Fibroblast of the aortic adventitia (primary cell): Measurements from ENCODE around the gene COL23A1. TPM values are rescaled to one million over a fixed set of nuclear protein-coding genes. Genes with fewer than 3 reads are reported as not detected.
"Not testable (repeated sequence)": the region's sequence is repeated elsewhere in the genome, so short reads cannot be mapped to it uniquely, and the experiment has no call there.

Experiments
- DNase-seq: peaks from one replicate; pipeline ENCODE4 v3.0.0-alpha.2; 2010; ENCODE audit warnings: low read depth
- H3K4me3 ChIP-seq: 2 replicates; pipeline ENCODE4 v1.5.1; 2011; ENCODE audit warnings: low read depth, mild to moderate bottlenecking, control low read depth, low read length, moderate library complexity
- CTCF ChIP-seq: IDR thresholded peaks from 2 replicates; pipeline ENCODE4 v1.5.1; 2011; ENCODE audit warnings: mild to moderate bottlenecking, low read length, control low read depth, inconsistent platforms; ENCODE audit not compliant: insufficient read depth
- total RNA-seq: library from RNA; depleted of rRNA; stranded (reverse); fragments of >200 nt; gene quantifications from 2 replicates; pipeline ENCODE4 v1.2.3, GENCODE V29; 2012; ENCODE audit warnings: low replicate concordance

COL23A1 gene
- total RNA-seq, 1 donor: not detected

- H3K4me3 ChIP-seq: no peak overlapping the region
Measured at GRCh38 chr5:178490935-178491652, 99.1 kb downstream of the COL23A1 start.

GRCh38 chr5:178489271-178489976, 100.8 kb downstream of the COL23A1 start:
- DNase-seq: no peak
- no peak overlapping the region for H3K4me3 ChIP-seq
- no peak for TF ChIP-seq CTCF

More at GRCh38 chr5:178490935-178491652, 99.1 kb downstream of the COL23A1 start:
- no peak for DNase-seq
- TF ChIP-seq CTCF: no peak

- no peak for DNase-seq
- no peak for TF ChIP-seq CTCF
- H3K4me3 ChIP-seq: no peak overlapping the region
Measured at GRCh38 chr5:178488696-178489095, 101.5 kb downstream of the COL23A1 start.

- no peak for DNase-seq
- no peak for TF ChIP-seq CTCF
- no peak overlapping the region for H3K4me3 ChIP-seq
Measured at GRCh38 chr5:178487911-178488600, 102.1 kb downstream of the COL23A1 start.

- not testable (repeated sequence) for DNase-seq, H3K4me3 ChIP-seq
Measured at GRCh38 chr5:178486878-178487512, 103.2 kb downstream of the COL23A1 start.

GRCh38 chr5:178486239-178486641, 104.0 kb downstream of the COL23A1 start:
- H3K4me3 ChIP-seq: no peak overlapping the region
- DNase-seq: no peak
- TF ChIP-seq CTCF: no peak

- DNase-seq: no peak
- no peak overlapping the region for H3K4me3 ChIP-seq
- TF ChIP-seq CTCF: no peak
Measured at GRCh38 chr5:178483620-178484019, 106.6 kb downstream of the COL23A1 start.
